ENCODE measurements around the gene ATP2A2.

GRCh38 chr12:110286623-110287022 lies 5.6 kb downstream of the ATP2A2 start:
- TF ChIP-seq POLR2A (IDR thresholded peaks at IDR 0.05) (no peak), CTCF (IDR thresholded peaks at IDR 0.05) (no peak)
